Natural killer cell (primary cell): ENCODE measurements around the gene NDE1. TPM values are rescaled to one million over a fixed set of nuclear protein-coding genes. Genes with fewer than 3 reads are reported as not detected.

ENCODE experiments used
- ATAC-seq, 3 donors: fragments of 150-1000 bp in 2 of 3; fragments of 200-7000 bp in 1 of 3; cut with Tn5 transposase; 1 replicate in 1 of 3; 2 replicates in 2 of 3; pipeline ENCODE4 v1.10.0; 2021; ENCODE audit warnings: mild to moderate bottlenecking in 2 of 3, moderate library complexity in 2 of 3
- DNase-seq, 2 donors: peaks; one replicate each; pipeline versions ENCODE4 v3.0.0 to v3.0.0-alpha.2; 2013 to 2021; ENCODE audit warnings: mixed read lengths in 1 of 2
- H3K27ac ChIP-seq: one replicate; pipeline ENCODE4 v1.5.1; 2013; ENCODE audit warnings: mild to moderate bottlenecking, low read length
- H3K27me3 ChIP-seq: one replicate; pipeline ENCODE4 v1.6.1; 2013; ENCODE audit warnings: low read length; ENCODE audit not compliant: control insufficient read depth, insufficient read depth
- H3K36me3 ChIP-seq: one replicate; pipeline ENCODE4 v1.6.1; 2013; ENCODE audit warnings: low read length; ENCODE audit not compliant: control insufficient read depth, insufficient read depth
- H3K4me1 ChIP-seq: one replicate; pipeline ENCODE4 v1.6.1; 2013; ENCODE audit warnings: low read length; ENCODE audit not compliant: control insufficient read depth, insufficient read depth
- H3K4me3 ChIP-seq: one replicate; pipeline ENCODE4 v1.5.1; 2013; ENCODE audit warnings: low read length
- H3K9me3 ChIP-seq: one replicate; pipeline ENCODE4 v1.6.1; 2013; ENCODE audit warnings: low read length; ENCODE audit not compliant: control insufficient read depth, insufficient read depth
- H3K27ac Mint-ChIP-seq, 2 donors: one replicate each; pipeline ENCODE4 v1.8.0; 2022; ENCODE audit warnings: mild to moderate bottlenecking in 2 of 2, mixed read lengths in 2 of 2, moderate library complexity in 1 of 2
- H3K27me3 Mint-ChIP-seq, 2 donors: one replicate each; pipeline ENCODE4 v1.8.0; 2022; ENCODE audit warnings: low read depth in 2 of 2, mixed read lengths in 2 of 2
- H3K36me3 Mint-ChIP-seq: one replicate; pipeline ENCODE4 v1.8.0; 2022; ENCODE audit warnings: mixed read lengths
- H3K4me1 Mint-ChIP-seq, 2 donors: one replicate each; pipeline ENCODE4 v1.8.0; 2022; ENCODE audit warnings: mixed read lengths in 2 of 2
- H3K4me3 Mint-ChIP-seq: one replicate; pipeline ENCODE4 v1.8.0; 2022; ENCODE audit warnings: mild to moderate bottlenecking, moderate library complexity, mixed read lengths
- H3K9me3 Mint-ChIP-seq, 2 donors: one replicate each; pipeline ENCODE4 v1.8.0; 2022; ENCODE audit warnings: mixed read lengths in 2 of 2
- WGBS: methylation state at CpG from one replicate; pipeline ENCODE4 v1.1.7; 2013; ENCODE audit warnings: missing lambda C conversion rate; ENCODE audit not compliant: insufficient coverage; 5-methylcytosine and 5-hydroxymethylcytosine counted together
- intact Hi-C: fragments of 100-400 bp; cut with micrococcal nuclease; formaldehyde crosslinking; loops from one replicate; pipeline ENCODE4 v1.14.2; 2022
- total RNA-seq, 4 donors: library from RNA; stranded (reverse); fragments of 120-200 nt in 1 of 4; gene quantifications; one replicate each; pipeline versions ENCODE4 v1.2.3 to v1.2.4, GENCODE V29; 2013 to 2022
- TF ChIP-seq, protein P1 (sequence below): fragments of 200-600 bp; IDR thresholded peaks from one replicate; pipeline ENCODE4 v1.8.0; 2022; ENCODE audit warnings: antibody characterized with exemption

Gene NDE1
- total RNA-seq, 3 donors from 2014 or later (not counting 1 experiment from before 2014, with no cell fraction given) = 104 to 118 (median 114) TPM

GRCh38 chr16:15616475-15617165 lies 33.4 kb upstream of the NDE1 start:
- Mint-ChIP-seq H3K9me3 (no peaks in the 10 kb centered on the region), H3K27me3 (no peaks in the 10 kb centered on the region), H3K4me3 (no peak overlapping the region), H3K4me1 (peaks cover 0 to 5% of the 10 kb centered on the region in 2 donors), H3K36me3 (peaks cover 31% of the 10 kb centered on the region), H3K27ac (no peak overlapping the region)
- Histone ChIP-seq H3K4me1 (no peaks in the 10 kb centered on the region), H3K27me3 (no peaks in the 10 kb centered on the region), H3K9me3 (no peaks in the 10 kb centered on the region), H3K27ac (no peak overlapping the region), H3K36me3 (peaks cover 85% of the 10 kb centered on the region), H3K4me3 (no peak overlapping the region)
- intact Hi-C loops = no loop called here
- TF ChIP-seq, protein P1, sequence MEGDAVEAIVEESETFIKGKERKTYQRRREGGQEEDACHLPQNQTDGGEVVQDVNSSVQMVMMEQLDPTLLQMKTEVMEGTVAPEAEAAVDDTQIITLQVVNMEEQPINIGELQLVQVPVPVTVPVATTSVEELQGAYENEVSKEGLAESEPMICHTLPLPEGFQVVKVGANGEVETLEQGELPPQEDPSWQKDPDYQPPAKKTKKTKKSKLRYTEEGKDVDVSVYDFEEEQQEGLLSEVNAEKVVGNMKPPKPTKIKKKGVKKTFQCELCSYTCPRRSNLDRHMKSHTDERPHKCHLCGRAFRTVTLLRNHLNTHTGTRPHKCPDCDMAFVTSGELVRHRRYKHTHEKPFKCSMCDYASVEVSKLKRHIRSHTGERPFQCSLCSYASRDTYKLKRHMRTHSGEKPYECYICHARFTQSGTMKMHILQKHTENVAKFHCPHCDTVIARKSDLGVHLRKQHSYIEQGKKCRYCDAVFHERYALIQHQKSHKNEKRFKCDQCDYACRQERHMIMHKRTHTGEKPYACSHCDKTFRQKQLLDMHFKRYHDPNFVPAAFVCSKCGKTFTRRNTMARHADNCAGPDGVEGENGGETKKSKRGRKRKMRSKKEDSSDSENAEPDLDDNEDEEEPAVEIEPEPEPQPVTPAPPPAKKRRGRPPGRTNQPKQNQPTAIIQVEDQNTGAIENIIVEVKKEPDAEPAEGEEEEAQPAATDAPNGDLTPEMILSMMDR = no peak
- no peak for DNase-seq
- 90% methylated on average over 11 of the region's 11 CpGs for WGBS
- no peak for ATAC-seq

DNA sequence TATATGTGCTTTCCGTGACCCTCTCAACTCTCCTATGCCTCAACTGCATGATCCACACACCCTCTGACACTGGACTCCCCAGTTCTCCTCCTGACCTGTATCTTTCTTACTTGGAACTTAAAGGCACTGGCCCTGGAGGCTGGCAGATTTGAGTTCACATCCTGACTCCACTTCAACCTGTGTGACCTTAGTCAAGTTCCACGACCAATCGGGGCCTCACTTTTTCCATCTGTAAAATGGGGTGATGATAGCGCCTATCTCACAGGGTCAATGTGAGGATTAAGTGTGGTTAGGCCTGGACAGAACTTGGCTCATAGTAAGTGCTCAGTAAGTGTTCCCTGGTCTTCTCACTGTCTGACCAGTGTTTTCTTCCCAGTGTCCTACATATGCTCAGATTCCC lies 32.1 kb upstream of the NDE1 start:
- Histone ChIP-seq H3K27me3 (no peaks in the 10 kb centered on the region), H3K36me3 (peaks cover 85% of the 10 kb centered on the region), H3K4me3 (no peak overlapping the region), H3K9me3 (no peaks in the 10 kb centered on the region), H3K4me1 (no peaks in the 10 kb centered on the region), H3K27ac (no peak overlapping the region)
- ATAC-seq (no peak), DNase-seq (no peak)
- TF ChIP-seq, protein P1 = no peak
- H3K4me1 Mint-ChIP-seq = peaks cover 0 to 5% of the 10 kb centered on the region in 2 donors
- peaks cover 25% of the 10 kb centered on the region for H3K36me3 Mint-ChIP-seq
- H3K27me3 Mint-ChIP-seq = no peaks in the 10 kb centered on the region
- H3K27ac Mint-ChIP-seq = peak overlapping the region; percentile 22 to 72
- WGBS = 97% methylated on average over 4 of the region's 4 CpGs
- no peak overlapping the region for H3K4me3 Mint-ChIP-seq
- no peaks in the 10 kb centered on the region for H3K9me3 Mint-ChIP-seq
- intact Hi-C loops = no loop called here

DNA sequence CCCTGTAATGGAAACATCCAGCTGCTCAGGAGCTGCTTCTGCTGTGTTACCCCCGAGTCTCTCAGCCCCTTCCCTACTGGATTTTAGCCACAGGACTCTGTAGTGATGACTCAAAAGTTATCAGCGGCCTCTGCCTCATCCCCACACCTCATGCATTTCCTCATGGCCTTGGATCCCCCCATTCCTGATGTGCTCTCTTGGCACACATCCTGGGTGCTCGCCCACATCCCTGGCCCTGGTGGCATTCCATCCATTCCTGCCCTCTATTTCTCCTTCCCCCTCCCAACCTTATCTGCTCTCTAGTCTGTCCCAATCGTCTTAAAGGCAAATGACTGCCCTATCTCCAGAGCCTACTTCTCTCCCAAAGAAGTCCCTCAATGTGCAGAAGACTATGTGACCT lies 31.7 kb upstream of the NDE1 start:
- H3K27me3 ChIP-seq = no peaks in the 10 kb centered on the region
- Mint-ChIP-seq H3K9me3 (no peaks in the 10 kb centered on the region), H3K27ac (peak overlapping the region; percentile 22 to 72), H3K27me3 (no peaks in the 10 kb centered on the region), H3K4me3 (no peak overlapping the region), H3K4me1 (peaks cover 0 to 5% of the 10 kb centered on the region in 2 donors), H3K36me3 (peaks cover 23% of the 10 kb centered on the region)
- H3K27ac ChIP-seq = no peak overlapping the region
- intact Hi-C loops = no loop called here
- ATAC-seq (no peak), DNase-seq (no peak)
- no peak overlapping the region for H3K4me3 ChIP-seq
- no peaks in the 10 kb centered on the region for H3K4me1 ChIP-seq
- H3K9me3 ChIP-seq = no peaks in the 10 kb centered on the region
- 98% methylated on average over 4 of the region's 4 CpGs for WGBS
- peaks cover 83% of the 10 kb centered on the region for H3K36me3 ChIP-seq
- TF ChIP-seq, protein P1 = no peak
